Measurements from ENCODE around the gene MYO1A. TPM values are rescaled to one million over a fixed set of nuclear protein-coding genes. Genes with fewer than 3 reads are reported as not detected.
A peak's percentile ranks its signal among the peaks of the same experiment; 100 is the strongest.
"Not testable (repeated sequence)": the region's sequence is repeated elsewhere in the genome, so short reads cannot be mapped to it uniquely, and the experiment has no call there.

MYO1A gene
- total RNA-seq, 2 donors from 2014 or later: 0.08 TPM; not detected in 1

DNA sequence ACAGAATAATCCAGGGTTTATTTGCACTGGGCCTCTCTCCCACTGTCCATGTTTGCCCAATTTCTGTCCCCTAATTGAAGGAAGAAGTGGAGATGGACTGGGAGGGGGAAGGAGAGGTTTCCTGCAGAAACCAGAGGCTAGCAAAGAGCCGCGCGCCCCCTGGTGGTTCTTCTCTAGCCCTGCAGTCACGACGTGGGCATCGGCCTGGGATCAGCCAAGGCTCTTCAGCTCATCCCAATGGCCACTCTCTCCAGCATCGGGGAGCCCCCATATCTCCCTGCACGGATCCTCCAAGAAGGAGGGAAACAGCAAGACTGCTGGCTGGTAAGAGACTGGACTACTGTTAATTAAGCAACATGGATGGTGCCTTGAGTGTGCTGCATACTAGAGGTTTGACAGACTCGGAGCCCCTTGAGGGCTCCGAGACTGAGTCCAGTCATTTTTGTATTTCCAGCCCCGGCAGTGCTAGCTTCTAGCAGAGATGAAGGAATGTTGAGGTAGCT, 62.3 kb downstream of the MYO1A start:
- no peak overlapping the region for H3K27ac ChIP-seq
- no peak overlapping the region for H3K4me3 ChIP-seq
- no peaks in the 10 kb centered on the region for H3K27me3 ChIP-seq
- DNase-seq (ENCODE audit: low spot score): peak; percentile 78
- peaks cover 0 to 32% of the 10 kb centered on the region in 2 donors for H3K4me1 ChIP-seq
- no peaks in the 10 kb centered on the region for H3K36me3 ChIP-seq
- H3K9me3 ChIP-seq: no peaks in the 10 kb centered on the region
- TF ChIP-seq, protein P1, sequence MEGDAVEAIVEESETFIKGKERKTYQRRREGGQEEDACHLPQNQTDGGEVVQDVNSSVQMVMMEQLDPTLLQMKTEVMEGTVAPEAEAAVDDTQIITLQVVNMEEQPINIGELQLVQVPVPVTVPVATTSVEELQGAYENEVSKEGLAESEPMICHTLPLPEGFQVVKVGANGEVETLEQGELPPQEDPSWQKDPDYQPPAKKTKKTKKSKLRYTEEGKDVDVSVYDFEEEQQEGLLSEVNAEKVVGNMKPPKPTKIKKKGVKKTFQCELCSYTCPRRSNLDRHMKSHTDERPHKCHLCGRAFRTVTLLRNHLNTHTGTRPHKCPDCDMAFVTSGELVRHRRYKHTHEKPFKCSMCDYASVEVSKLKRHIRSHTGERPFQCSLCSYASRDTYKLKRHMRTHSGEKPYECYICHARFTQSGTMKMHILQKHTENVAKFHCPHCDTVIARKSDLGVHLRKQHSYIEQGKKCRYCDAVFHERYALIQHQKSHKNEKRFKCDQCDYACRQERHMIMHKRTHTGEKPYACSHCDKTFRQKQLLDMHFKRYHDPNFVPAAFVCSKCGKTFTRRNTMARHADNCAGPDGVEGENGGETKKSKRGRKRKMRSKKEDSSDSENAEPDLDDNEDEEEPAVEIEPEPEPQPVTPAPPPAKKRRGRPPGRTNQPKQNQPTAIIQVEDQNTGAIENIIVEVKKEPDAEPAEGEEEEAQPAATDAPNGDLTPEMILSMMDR (IDR thresholded peaks at IDR 0.05): peak; percentile 94 to 96

DNA sequence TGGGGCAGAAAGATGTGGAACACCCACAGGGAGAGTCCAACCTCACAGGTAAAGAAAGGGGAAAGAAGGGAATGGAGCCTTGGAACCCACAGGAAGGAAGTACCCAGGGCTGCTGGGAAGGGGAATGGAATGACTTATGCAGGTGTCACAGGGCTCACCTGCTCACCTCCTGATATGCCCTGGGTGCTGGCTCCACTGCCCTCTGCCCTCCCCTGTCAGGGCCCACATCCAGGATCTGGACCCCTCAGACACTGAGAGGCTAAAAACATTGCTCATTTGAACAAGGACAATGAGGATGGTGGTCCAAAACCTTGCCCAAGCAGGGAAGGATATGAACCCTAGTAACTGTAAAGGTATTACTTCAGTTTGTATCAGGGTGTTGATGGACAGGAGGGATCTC, 62.9 kb downstream of the MYO1A start:
- H3K36me3 ChIP-seq: no peaks in the 10 kb centered on the region
- H3K27ac ChIP-seq: no peak overlapping the region
- no peaks in the 10 kb centered on the region for H3K27me3 ChIP-seq
- H3K4me3 ChIP-seq: no peak overlapping the region
- H3K9me3 ChIP-seq: no peaks in the 10 kb centered on the region
- H3K4me1 ChIP-seq: peaks cover 0 to 32% of the 10 kb centered on the region in 2 donors
- no peak for DNase-seq (ENCODE audit: low spot score)
- TF ChIP-seq, protein P1 (IDR thresholded peaks at IDR 0.05): no peak

GRCh38 chr12:56985714-56986113, 64.2 kb downstream of the MYO1A start:
- H3K27me3 ChIP-seq; DNase-seq (ENCODE audit: low spot score); H3K9me3 ChIP-seq; H3K36me3 ChIP-seq; H3K4me3 ChIP-seq; H3K27ac ChIP-seq: not testable (repeated sequence)
- H3K4me1 ChIP-seq: peaks cover 0 to 22% of the 10 kb centered on the region in 2 donors

DNA sequence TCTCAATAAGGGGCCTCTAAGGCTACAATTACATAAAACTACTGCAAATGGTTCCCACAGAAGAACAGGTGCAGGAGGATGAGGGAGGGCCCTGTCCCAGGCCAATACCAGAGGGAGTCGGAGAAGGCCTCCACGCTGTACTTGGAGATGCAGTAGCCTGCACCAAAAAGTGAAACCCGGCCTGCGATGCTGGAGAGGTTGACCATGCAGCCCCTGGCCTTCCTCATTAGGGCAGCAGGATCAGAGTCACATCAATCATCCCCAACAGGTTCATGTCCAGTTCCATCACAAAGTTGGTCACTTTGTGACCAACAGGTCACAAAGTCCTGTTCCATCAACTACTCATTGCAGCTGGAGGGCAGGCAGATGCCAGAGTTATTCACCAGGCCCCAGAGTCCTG, 66.5 kb downstream of the MYO1A start:
- no peak for DNase-seq (ENCODE audit: low spot score)
- TF ChIP-seq, protein P1 (IDR thresholded peaks at IDR 0.05): no peak
- Histone ChIP-seq H3K9me3 (no peaks in the 10 kb centered on the region), H3K4me1 (peaks cover 0 to 13% of the 10 kb centered on the region in 2 donors), H3K4me3 (no peak overlapping the region), H3K36me3 (no peaks in the 10 kb centered on the region), H3K27me3 (no peaks in the 10 kb centered on the region), H3K27ac (no peak overlapping the region)

GRCh38 chr12:56982578-56983236, 67.2 kb downstream of the MYO1A start:
- H3K4me3 ChIP-seq; H3K27me3 ChIP-seq; H3K9me3 ChIP-seq; H3K4me1 ChIP-seq; DNase-seq (ENCODE audit: low spot score); H3K36me3 ChIP-seq; H3K27ac ChIP-seq: not testable (repeated sequence)

GRCh38 chr12:56980941-56981530, 68.9 kb downstream of the MYO1A start:
- Histone ChIP-seq H3K4me1 (no peaks in the 10 kb centered on the region), H3K9me3 (no peaks in the 10 kb centered on the region), H3K36me3 (no peaks in the 10 kb centered on the region), H3K27ac (no peak overlapping the region), H3K4me3 (no peak overlapping the region), H3K27me3 (no peaks in the 10 kb centered on the region)
- TF ChIP-seq, protein P1 (IDR thresholded peaks at IDR 0.05): no peak
- no peak for DNase-seq (ENCODE audit: low spot score)
